GM13977 (cell line): ENCODE results near the gene SLC25A25.

Experiments used
- DNase-seq: peaks from one replicate; pipeline ENCODE4 v3.0.0; 2012; ENCODE audit warnings: low spot score
- in situ Hi-C: fragments of 300-500 bp; cut with MboI; formaldehyde crosslinking; loops from one replicate; pipeline ENCODE4 v1.12.0; 2022; ENCODE audit warnings: low sequenced_read_pairs, low pct_unique_long_range_greater_than_20kb, mixed read lengths, inconsistent platforms; ENCODE audit not compliant: unreplicated experiment
- TF ChIP-seq, protein P1 (sequence below): IDR thresholded peaks from 2 replicates; pipeline ENCODE4 v1.5.1; 2012; ENCODE audit warnings: mild to moderate bottlenecking, control low read depth; ENCODE audit not compliant: insufficient read depth; ENCODE audit errors: extremely low read depth, missing control alignments

Gene SLC25A25

DNA sequence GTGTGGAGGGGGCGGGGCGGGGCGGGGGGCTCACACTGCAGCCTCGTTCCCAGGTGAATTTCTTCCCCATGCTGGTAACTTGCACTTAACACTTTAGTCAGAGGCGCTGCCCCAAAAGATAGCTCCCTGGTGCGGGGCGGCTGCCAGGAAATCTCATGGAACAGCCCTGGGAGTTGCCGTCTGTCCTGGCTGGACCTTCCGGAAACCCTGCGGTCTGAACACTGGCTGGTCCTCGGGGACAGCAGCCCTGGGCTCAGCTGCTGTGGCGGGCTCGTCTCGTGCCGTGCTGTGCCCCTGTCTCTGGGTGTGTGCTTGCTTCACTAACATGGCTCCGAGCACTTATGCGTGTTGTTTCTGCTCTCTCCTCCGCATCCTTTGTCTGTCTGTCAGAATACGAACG is 33.7 kb downstream of the SLC25A25 start:
- TF ChIP-seq, protein P1, sequence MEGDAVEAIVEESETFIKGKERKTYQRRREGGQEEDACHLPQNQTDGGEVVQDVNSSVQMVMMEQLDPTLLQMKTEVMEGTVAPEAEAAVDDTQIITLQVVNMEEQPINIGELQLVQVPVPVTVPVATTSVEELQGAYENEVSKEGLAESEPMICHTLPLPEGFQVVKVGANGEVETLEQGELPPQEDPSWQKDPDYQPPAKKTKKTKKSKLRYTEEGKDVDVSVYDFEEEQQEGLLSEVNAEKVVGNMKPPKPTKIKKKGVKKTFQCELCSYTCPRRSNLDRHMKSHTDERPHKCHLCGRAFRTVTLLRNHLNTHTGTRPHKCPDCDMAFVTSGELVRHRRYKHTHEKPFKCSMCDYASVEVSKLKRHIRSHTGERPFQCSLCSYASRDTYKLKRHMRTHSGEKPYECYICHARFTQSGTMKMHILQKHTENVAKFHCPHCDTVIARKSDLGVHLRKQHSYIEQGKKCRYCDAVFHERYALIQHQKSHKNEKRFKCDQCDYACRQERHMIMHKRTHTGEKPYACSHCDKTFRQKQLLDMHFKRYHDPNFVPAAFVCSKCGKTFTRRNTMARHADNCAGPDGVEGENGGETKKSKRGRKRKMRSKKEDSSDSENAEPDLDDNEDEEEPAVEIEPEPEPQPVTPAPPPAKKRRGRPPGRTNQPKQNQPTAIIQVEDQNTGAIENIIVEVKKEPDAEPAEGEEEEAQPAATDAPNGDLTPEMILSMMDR, result no peak
- in situ Hi-C loops, result no loop called here
- DNase-seq, result no peak

DNA sequence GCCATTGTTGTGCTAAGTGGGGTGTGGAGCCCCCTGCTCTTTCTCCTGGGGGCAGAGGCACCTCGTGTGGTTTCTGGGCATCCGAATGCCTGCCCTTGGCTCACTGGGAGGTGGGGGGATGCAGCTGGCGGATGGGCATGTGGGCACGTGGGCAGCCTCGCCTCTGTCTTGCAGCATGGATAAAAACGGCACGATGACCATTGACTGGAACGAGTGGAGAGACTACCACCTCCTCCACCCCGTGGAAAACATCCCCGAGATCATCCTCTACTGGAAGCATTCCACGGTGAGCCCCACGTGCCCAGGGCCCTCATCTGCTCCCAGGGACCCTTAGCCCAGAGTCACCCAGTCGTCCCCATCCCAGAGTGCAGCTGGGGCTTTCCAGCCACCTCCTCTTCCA is 34.2 kb downstream of the SLC25A25 start:
- no peak for DNase-seq
- in situ Hi-C loops, result no loop called here
- TF ChIP-seq, protein P1, result no peak

DNA sequence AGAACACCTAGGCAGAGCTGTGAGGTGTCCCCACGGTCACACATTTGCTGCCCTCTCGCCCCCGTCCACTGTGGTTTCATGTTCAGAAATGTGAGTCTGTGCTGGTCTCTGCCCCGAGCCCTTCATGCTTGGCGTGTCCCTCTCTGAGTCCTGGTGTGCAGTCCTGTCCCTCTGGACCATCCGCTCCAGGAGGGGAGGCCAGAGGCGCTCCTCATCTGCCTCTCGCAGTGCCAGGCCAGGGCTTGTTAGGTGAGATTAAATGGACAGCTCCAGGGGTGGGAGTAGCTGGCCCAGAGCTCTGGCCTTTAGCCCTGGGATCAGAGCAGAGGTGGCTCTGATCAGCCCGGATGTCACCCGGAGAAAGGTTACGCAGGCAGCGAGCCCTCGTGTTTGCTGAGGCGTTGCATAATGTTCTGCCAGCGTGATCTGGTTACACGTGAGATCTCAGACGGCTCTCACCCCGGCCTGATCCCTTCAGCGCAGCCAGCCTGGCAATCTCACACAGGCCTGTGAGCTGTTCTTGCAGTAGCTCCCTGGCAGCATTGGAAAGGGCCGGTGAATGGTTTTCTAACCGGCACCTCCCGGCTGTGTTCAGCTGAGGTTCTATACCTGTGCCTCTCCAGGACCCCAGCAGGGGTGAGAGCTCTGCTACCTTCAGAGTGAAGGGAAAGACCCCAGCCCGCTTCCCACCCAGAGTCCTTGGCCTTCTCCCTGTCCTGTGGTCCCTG is 35.0 kb downstream of the SLC25A25 start:
- in situ Hi-C loops, result no loop called here
- TF ChIP-seq, protein P1, result no peak
- DNase-seq, result no peak

DNA sequence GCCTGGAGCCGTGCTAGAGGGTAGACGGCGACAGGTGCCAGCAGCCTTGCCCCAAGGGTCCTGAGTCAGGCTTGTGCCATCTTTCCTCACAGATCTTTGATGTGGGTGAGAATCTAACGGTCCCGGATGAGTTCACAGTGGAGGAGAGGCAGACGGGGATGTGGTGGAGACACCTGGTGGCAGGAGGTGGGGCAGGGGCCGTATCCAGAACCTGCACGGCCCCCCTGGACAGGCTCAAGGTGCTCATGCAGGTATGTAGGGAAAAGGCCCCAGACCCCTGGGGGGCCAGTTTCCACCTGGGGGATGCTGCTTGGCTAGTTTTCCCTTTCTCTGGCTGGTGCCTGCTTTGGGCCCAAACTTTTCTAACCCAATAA is 35.5 kb downstream of the SLC25A25 start:
- no peak for DNase-seq
- in situ Hi-C loops, result no loop called here
- TF ChIP-seq, protein P1, result peak; percentile 24

DNA sequence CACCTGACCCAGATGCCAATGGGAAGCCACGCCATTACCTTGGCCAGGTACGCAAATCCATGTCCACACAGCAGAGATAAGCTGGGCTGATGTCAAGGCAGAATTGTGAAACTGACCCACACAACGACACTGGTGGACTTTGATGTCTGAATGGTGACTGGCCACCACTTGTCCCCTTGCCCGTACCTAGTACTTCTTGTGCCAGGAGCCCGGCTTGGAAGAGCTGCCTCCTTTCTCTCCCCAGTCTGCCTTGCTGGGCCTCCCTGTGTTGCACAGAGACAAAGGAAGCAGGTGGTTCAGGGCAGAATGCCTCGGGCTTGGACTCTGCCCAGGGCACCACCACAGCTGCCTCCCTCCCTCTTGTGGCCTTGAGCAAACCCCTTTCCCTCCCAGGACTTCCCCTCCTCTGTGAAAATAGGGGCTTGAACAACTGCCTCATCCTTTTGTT is 36.2 kb downstream of the SLC25A25 start:
- DNase-seq, result no peak
- TF ChIP-seq, protein P1, result no peak
- in situ Hi-C loops, result no loop called here

DNA sequence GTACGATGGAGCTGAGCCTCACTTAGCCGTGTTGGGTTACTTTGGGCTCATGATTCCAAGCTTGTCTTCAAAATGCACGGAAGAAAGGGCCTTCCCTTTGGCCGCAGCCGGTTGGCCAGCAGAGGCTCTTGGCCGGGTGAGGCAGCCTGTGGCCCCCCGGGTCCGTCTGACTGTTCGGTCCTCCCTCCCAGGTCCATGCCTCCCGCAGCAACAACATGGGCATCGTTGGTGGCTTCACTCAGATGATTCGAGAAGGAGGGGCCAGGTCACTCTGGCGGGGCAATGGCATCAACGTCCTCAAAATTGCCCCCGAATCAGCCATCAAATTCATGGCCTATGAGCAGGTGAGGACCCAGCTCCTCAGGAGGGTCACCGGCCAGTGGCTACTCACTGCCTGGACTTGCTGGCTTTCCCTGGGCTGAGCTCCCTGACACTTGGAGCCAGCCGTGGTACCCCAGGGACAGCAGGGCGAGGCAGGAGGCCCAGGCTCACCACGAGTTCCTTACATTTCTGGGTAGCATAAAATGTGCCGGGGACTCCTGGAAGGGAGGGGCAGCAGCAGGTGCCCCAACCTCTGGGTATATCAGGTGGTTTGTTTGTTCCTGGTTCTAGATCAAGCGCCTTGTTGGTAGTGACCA is 37.6 kb downstream of the SLC25A25 start:
- no peak for DNase-seq
- TF ChIP-seq, protein P1, result no peak
- in situ Hi-C loops, result no loop called here
